WTC11 (cell line): Measurements from ENCODE around the gene FAM9C. TPM values are rescaled to one million over a fixed set of nuclear protein-coding genes. Genes with fewer than 3 reads are reported as not detected.
"Not testable (repeated sequence)": the region's sequence is repeated elsewhere in the genome, so short reads cannot be mapped to it uniquely, and the experiment has no call there.

Experiments used
- ATAC-seq: fragments of 200-7000 bp; cut with Tn5 transposase; 2 replicates; pipeline ENCODE4 v1.10.0; 2021; ENCODE audit warnings: mild to moderate bottlenecking, moderate library complexity
- CTCF ChIA-PET: fragments of 300-600 bp; sonication (Branson Sonifier 250); formaldehyde crosslinking; loops from one replicate; lab custom pipeline; 2021; ENCODE audit warnings: antibody characterized with exemption; lab: Charles Lee
- POLR2A ChIA-PET: fragments of 350-600 bp; sonication (Branson Sonifier 250); formaldehyde crosslinking; loops from one replicate; lab custom pipeline; 2021; ENCODE audit warnings: antibody characterized with exemption; lab: Charles Lee
- DNase-seq: peaks from one replicate; pipeline ENCODE4 v3.0.0; 2021; ENCODE audit warnings: low spot score
- H3K27ac Mint-ChIP-seq: 2 replicates; pipeline ENCODE4 v1.8.0; 2021; ENCODE audit warnings: mixed read lengths
- H3K27me3 Mint-ChIP-seq: 2 replicates; pipeline ENCODE4 v1.8.0; 2021; ENCODE audit warnings: low read depth, mild to moderate bottlenecking, moderate library complexity, mixed read lengths
- H3K36me3 Mint-ChIP-seq: 2 replicates; pipeline ENCODE4 v1.8.0; 2021; ENCODE audit warnings: mixed read lengths
- H3K4me1 Mint-ChIP-seq: 2 replicates; pipeline ENCODE4 v1.8.0; 2022; ENCODE audit warnings: mixed read lengths
- H3K4me3 Mint-ChIP-seq: 2 replicates; pipeline ENCODE4 v1.8.0; 2021; ENCODE audit warnings: mild to moderate bottlenecking, moderate library complexity, mixed read lengths
- H3K9me3 Mint-ChIP-seq: 2 replicates; pipeline ENCODE4 v1.8.0; 2021; ENCODE audit warnings: mixed read lengths
- ARID4B ChIP-seq: sonication (generic); formaldehyde crosslinking; IDR thresholded peaks from 2 replicates; pipeline ENCODE4 v1.8.0; 2023; ENCODE audit warnings: missing genetic modification reagents, mild to moderate bottlenecking, borderline replicate concordance
- ATF2 ChIP-seq: sonication (generic); formaldehyde crosslinking; IDR thresholded peaks from 2 replicates; pipeline ENCODE4 v1.8.1; 2022; ENCODE audit warnings: low read depth, missing genetic modification reagents, borderline replicate concordance
- CREM ChIP-seq: sonication (generic); formaldehyde crosslinking; IDR thresholded peaks from 2 replicates; pipeline ENCODE4 v1.8.1; 2022; ENCODE audit warnings: mild to moderate bottlenecking, missing genetic modification reagents, moderate library complexity
- ESRRA ChIP-seq: sonication (generic); formaldehyde crosslinking; IDR thresholded peaks from 2 replicates; pipeline ENCODE4 v1.8.1; 2022; ENCODE audit warnings: mild to moderate bottlenecking, missing genetic modification reagents, borderline replicate concordance
- ETV6 ChIP-seq: sonication (generic); formaldehyde crosslinking; IDR thresholded peaks from 2 replicates; pipeline ENCODE4 v1.8.1; 2022; ENCODE audit warnings: mild to moderate bottlenecking, missing genetic modification reagents
- FOXJ3 ChIP-seq: sonication (generic); formaldehyde crosslinking; IDR thresholded peaks from 2 replicates; pipeline ENCODE4 v1.9.0; 2021; ENCODE audit warnings: missing genetic modification reagents, mild to moderate bottlenecking, borderline replicate concordance
- MLX ChIP-seq: sonication (generic); formaldehyde crosslinking; IDR thresholded peaks from 2 replicates; pipeline ENCODE4 v1.8.1; 2023; ENCODE audit warnings: mild to moderate bottlenecking, missing genetic modification reagents, moderate library complexity
- MYBL2 ChIP-seq: sonication (generic); formaldehyde crosslinking; IDR thresholded peaks from 2 replicates; pipeline ENCODE4 v1.8.1; 2023; ENCODE audit warnings: mild to moderate bottlenecking, moderate library complexity, missing genetic modification reagents
- NFYB ChIP-seq: sonication (generic); formaldehyde crosslinking; conservative IDR thresholded peaks from 2 replicates; pipeline ENCODE4 v1.8.0; 2022; ENCODE audit warnings: low read depth, missing genetic modification reagents
- PRRX2 ChIP-seq: fragments of 250-450 bp; sonication (Bioruptor Pico); IDR thresholded peaks from 2 replicates; pipeline ENCODE4 v1.8.0; 2021; ENCODE audit warnings: mild to moderate bottlenecking
- SP1 ChIP-seq: sonication (generic); formaldehyde crosslinking; conservative IDR thresholded peaks from 2 replicates; pipeline ENCODE4 v1.8.1; 2022; ENCODE audit warnings: missing genetic modification reagents
- ZNF138 ChIP-seq: sonication (generic); formaldehyde crosslinking; conservative IDR thresholded peaks from 2 replicates; pipeline ENCODE4 v1.8.1; 2022; ENCODE audit warnings: mild to moderate bottlenecking, moderate library complexity, missing genetic modification reagents
- ZNF281 ChIP-seq: sonication (generic); formaldehyde crosslinking; IDR thresholded peaks from 2 replicates; pipeline ENCODE4 v1.8.0; 2023; ENCODE audit warnings: mild to moderate bottlenecking, missing genetic modification reagents
- total RNA-seq: library from RNA; stranded (reverse); gene quantifications from 3 replicates; pipeline ENCODE4 v1.2.3, GENCODE V29; 2021

The FAM9C gene
- total RNA-seq, 1 experiment from 2014 or later: 0.28 TPM

GRCh38 chrX:13090027-13090338 is 45.6 kb upstream of the FAM9C start (continued):
- TF ChIP-seq ARID4B (CRISPR knock-in tag): no peak
- TF ChIP-seq MYBL2 (CRISPR knock-in tag): no peak
- no peak for TF ChIP-seq MLX (CRISPR knock-in tag)
- no peak for TF ChIP-seq NFYB

GRCh38 chrX:13088156-13088487 is 43.7 kb upstream of the FAM9C start:
- Mint-ChIP-seq H3K27me3 (no peaks in the 10 kb centered on the region), H3K4me1 (peaks cover 12% of the 10 kb centered on the region), H3K36me3 (no peaks in the 10 kb centered on the region), H3K27ac (no peak overlapping the region), H3K9me3 (peaks cover 7% of the 10 kb centered on the region; the same call in 1 of the 2 replicates), H3K4me3 (no peak overlapping the region)
- no peak for ATAC-seq
- CTCF ChIA-PET: no interaction called here
- no peak for DNase-seq
- POLR2A ChIA-PET: no interaction called here
- TF ChIP-seq ZNF138 (CRISPR knock-in tag) (no peak), ZNF281 (no peak), ESRRA (no peak), PRRX2 (no peak), FOXJ3 (no peak), CREM (CRISPR knock-in tag) (no peak), ATF2 (CRISPR knock-in tag) (no peak)
- TF ChIP-seq, all 79 proteins: peak for 0

- Mint-ChIP-seq H3K36me3 (no peaks in the 10 kb centered on the region), H3K9me3 (0 out of 2 replicates have a peak, but pooled peaks cover 1% of the 10 kb centered on the region), H3K4me1 (peaks cover 17% of the 10 kb centered on the region), H3K27me3 (no peaks in the 10 kb centered on the region), H3K27ac (no peak overlapping the region)
- DNase-seq (no peak), ATAC-seq (no peak)
- POLR2A ChIA-PET: no interaction called here
- TF ChIP-seq ETV6 (CRISPR knock-in tag) (no peak), SP1 (CRISPR knock-in tag) (no peak)
- TF ChIP-seq, all 79 proteins: peak for 0
- no peak overlapping the region for H3K4me3 Mint-ChIP-seq
- CTCF ChIA-PET: no interaction called here
These were observed 43.1 kb upstream of the FAM9C start for GRCh38 chrX:13087322-13088155.

- H3K9me3 Mint-ChIP-seq, H3K27me3 Mint-ChIP-seq, DNase-seq, H3K36me3 Mint-ChIP-seq, H3K27ac Mint-ChIP-seq, POLR2A ChIA-PET, ATAC-seq, H3K4me3 Mint-ChIP-seq, CTCF ChIA-PET: not testable (repeated sequence)
- peaks cover 20% of the 10 kb centered on the region for H3K4me1 Mint-ChIP-seq
These were observed 42.4 kb upstream of the FAM9C start for GRCh38 chrX:13086793-13087321.
